T-helper 2 cell treated with Interferon-gamma antibody and Interleukin-4, amounts not matched to agents 100 ng/mL and 5 ng/mL, for 36 hours (primary cell): Measurements from ENCODE around the gene ZNF628. TPM values are rescaled to one million over a fixed set of nuclear protein-coding genes. Genes with fewer than 3 reads are reported as not detected.

Experiments used
- intact Hi-C: fragments of 100-400 bp; cut with micrococcal nuclease; formaldehyde crosslinking; loops from one replicate; pipeline ENCODE4 v1.15.1; 2023
- total RNA-seq: library from RNA; stranded (reverse); gene quantifications from 2 replicates; pipeline ENCODE4 v1.2.3, GENCODE V29; 2022

ZNF628 gene
- total RNA-seq, 1 donor from 2014 or later, result 6.6 TPM

- intact Hi-C loops, result no loop called here
Measured at GRCh38 chr19:55449469-55449868, 26.9 kb upstream of the ZNF628 start.

GRCh38 chr19:55451163-55451964 lies 25.1 kb upstream of the ZNF628 start:
- intact Hi-C loops, result loop anchor here (10.0 kb wide), 1 partner anchor 307 kb away; the partner anchor contains the start of gene TNNT1

GRCh38 chr19:55451965-55452748 lies 24.3 kb upstream of the ZNF628 start:
- intact Hi-C loops, result loop anchor here (10.0 kb wide), 1 partner anchor 307 kb away; the partner anchor contains the start of gene TNNT1

- intact Hi-C loops, result loop anchor here (10.0 kb wide), 1 partner anchor 308 kb away; the partner anchor contains the start of gene TNNT1
Measured at GRCh38 chr19:55452749-55453346, 23.6 kb upstream of the ZNF628 start.

- intact Hi-C loops, result loop anchor here (10.0 kb wide), 1 partner anchor 309 kb away; the partner anchor contains the start of gene TNNT1
Measured at GRCh38 chr19:55453511-55454260, 22.7 kb upstream of the ZNF628 start.

GRCh38 chr19:55454787-55455243 lies 21.6 kb upstream of the ZNF628 start:
- intact Hi-C loops, result loop anchor here (10.0 kb wide), 1 partner anchor 310 kb away; the partner anchor contains the start of gene TNNT1

GRCh38 chr19:55455576-55456235 lies 20.7 kb upstream of the ZNF628 start:
- intact Hi-C loops, result loop anchor here (10.0 kb wide), 1 partner anchor 311 kb away; the partner anchor contains the start of gene TNNT1

- intact Hi-C loops, result loop anchor here (10.0 kb wide), 1 partner anchor 312 kb away; the partner anchor contains the start of gene TNNT1
Measured at GRCh38 chr19:55456347-55456746, 20.1 kb upstream of the ZNF628 start.

- intact Hi-C loops, result loop anchor here (10.0 kb wide), 1 partner anchor 313 kb away; the partner anchor contains the start of gene TNNT1
Measured at GRCh38 chr19:55457683-55458457, 18.5 kb upstream of the ZNF628 start.

GRCh38 chr19:55459551-55459949 lies 16.9 kb upstream of the ZNF628 start:
- intact Hi-C loops, result loop anchor here (10.0 kb wide), 1 partner anchor 315 kb away; the partner anchor contains the start of gene TNNT1

- intact Hi-C loops, result loop anchor here (5.0 to 10.0 kb wide), 2 partner anchors 73 to 315 kb away; partner anchors contain the start of genes RPL28 and TNNT1
Measured at GRCh38 chr19:55459950-55460657, 16.3 kb upstream of the ZNF628 start.

GRCh38 chr19:55460670-55461258 lies 15.7 kb upstream of the ZNF628 start:
- intact Hi-C loops, result loop anchor here (1.0 to 5.0 kb wide), 3 partner anchors 16 to 164 kb away; partner anchors contain the start of genes RPL28, ZNF628 and ZNF784

- intact Hi-C loops, result loop anchor here (1.0 to 5.0 kb wide), 3 partner anchors 15 to 163 kb away; partner anchors contain the start of genes RPL28, ZNF628 and ZNF784
Measured at GRCh38 chr19:55461259-55461973, 15.0 kb upstream of the ZNF628 start, which contains the start of gene ISOC2. TSS of gene ISOC2 (minus strand) at chr19:55461642. CDS start at chr19:55456486, 5,156 bp downstream.

GRCh38 chr19:55461974-55462626 lies 14.3 kb upstream of the ZNF628 start:
- intact Hi-C loops, result loop anchor here (1.0 to 5.0 kb wide), 3 partner anchors 14 to 162 kb away; partner anchors contain the start of genes RPL28, ZNF628 and ZNF784

- intact Hi-C loops, result loop anchor here (5.0 kb wide), 1 partner anchor 75 kb away; the partner anchor contains the start of gene RPL28
Measured at GRCh38 chr19:55462722-55463121, 13.7 kb upstream of the ZNF628 start.

- intact Hi-C loops, result loop anchor here (5.0 kb wide), 1 partner anchor 76 kb away; the partner anchor contains the start of gene RPL28
Measured at GRCh38 chr19:55463583-55464031, 12.8 kb upstream of the ZNF628 start.
